Measurements from ENCODE around the gene MED13. TPM values are rescaled to one million over a fixed set of nuclear protein-coding genes. Genes with fewer than 3 reads are reported as not detected.
"Not testable (repeated sequence)": the region's sequence is repeated elsewhere in the genome, so short reads cannot be mapped to it uniquely, and the experiment has no call there.

Gene MED13
- total and polyA plus RNA-seq, 4 donors, result 6.6 to 64.0 (median 26.0) TPM

GRCh38 chr17:62072855-62073254 is 7.8 kb upstream of the MED13 start:
- DNase-seq (ENCODE audit: low spot score), result not testable (repeated sequence)
- 93% methylated on average over 21 of the region's 21 CpGs for WGBS

GRCh38 chr17:62070900-62071299 is 5.8 kb upstream of the MED13 start:
- no peak overlapping the region for H3K27ac ChIP-seq (ENCODE audit: low read depth in 1 of 2, low read length in 2 of 2)
- no peaks in the 10 kb centered on the region for H3K9me3 ChIP-seq (ENCODE audit: control insufficient read depth in 4 of 4, low read length in 3 of 4)
- no peak for TF ChIP-seq JUND (IDR thresholded peaks at IDR 0.05)
- no peak for TF ChIP-seq HNF4A (conservative IDR thresholded peaks at IDR 0.05)
- no peak for TF ChIP-seq YY1 (IDR thresholded peaks at IDR 0.05)
- no peak for TF ChIP-seq RAD21 (IDR thresholded peaks at IDR 0.05)
- no peak for TF ChIP-seq FOXA1 (IDR thresholded peaks at IDR 0.05)
- no peak for TF ChIP-seq HNF4G (IDR thresholded peaks at IDR 0.05)
- TF ChIP-seq NR2F2 (IDR thresholded peaks at IDR 0.05), result no peak
- TF ChIP-seq SP1 (IDR thresholded peaks at IDR 0.05), result no peak
- no peak for TF ChIP-seq CTCF (IDR thresholded peaks at IDR 0.05; ENCODE audit: low read depth, low read length, missing input control)
- TF ChIP-seq GABPA (IDR thresholded peaks at IDR 0.05 in 1 of 2, conservative IDR thresholded peaks at IDR 0.05 in 1 of 2), result no peak
- H3K4me3 ChIP-seq (ENCODE audit: low read depth in 1 of 3, low read length in 3 of 3), result no peak overlapping the region
- H3K4me1 ChIP-seq (ENCODE audit: control insufficient read depth in 4 of 4, insufficient read depth in 4 of 4, low read length in 3 of 4), result peaks cover 3 to 27% (median 23%) of the 10 kb centered on the region in 4 donors
- no peaks in the 10 kb centered on the region for H3K36me3 ChIP-seq (ENCODE audit: control insufficient read depth in 4 of 4, insufficient read depth in 3 of 4, low read depth in 1 of 4, low read length in 3 of 4)
- WGBS, result 75% methylated on average over 2 of the region's 2 CpGs
- DNase-seq (ENCODE audit: low spot score), result no peak
- H3K27me3 ChIP-seq (ENCODE audit: control insufficient read depth in 4 of 4, insufficient read depth in 4 of 4, low read length in 3 of 4), result no peaks in the 10 kb centered on the region
- no peak overlapping the region for H3K9ac ChIP-seq (ENCODE audit: low read depth in 1 of 2, low read length in 2 of 2)

More at GRCh38 chr17:62072855-62073254, 7.8 kb upstream of the MED13 start:
- H3K9ac ChIP-seq (ENCODE audit: low read depth in 1 of 2, low read length in 2 of 2); H3K36me3 ChIP-seq (ENCODE audit: control insufficient read depth in 4 of 4, insufficient read depth in 3 of 4, low read depth in 1 of 4, low read length in 3 of 4); H3K9me3 ChIP-seq (ENCODE audit: control insufficient read depth in 4 of 4, low read length in 3 of 4); H3K27ac ChIP-seq (ENCODE audit: low read depth in 1 of 2, low read length in 2 of 2); H3K27me3 ChIP-seq (ENCODE audit: control insufficient read depth in 4 of 4, insufficient read depth in 4 of 4, low read length in 3 of 4); H3K4me3 ChIP-seq (ENCODE audit: low read depth in 1 of 3, low read length in 3 of 3): not testable (repeated sequence)
- peaks cover 0 to 21% (median 16%) of the 10 kb centered on the region in 4 donors for H3K4me1 ChIP-seq (ENCODE audit: control insufficient read depth in 4 of 4, insufficient read depth in 4 of 4, low read length in 3 of 4)

DNA sequence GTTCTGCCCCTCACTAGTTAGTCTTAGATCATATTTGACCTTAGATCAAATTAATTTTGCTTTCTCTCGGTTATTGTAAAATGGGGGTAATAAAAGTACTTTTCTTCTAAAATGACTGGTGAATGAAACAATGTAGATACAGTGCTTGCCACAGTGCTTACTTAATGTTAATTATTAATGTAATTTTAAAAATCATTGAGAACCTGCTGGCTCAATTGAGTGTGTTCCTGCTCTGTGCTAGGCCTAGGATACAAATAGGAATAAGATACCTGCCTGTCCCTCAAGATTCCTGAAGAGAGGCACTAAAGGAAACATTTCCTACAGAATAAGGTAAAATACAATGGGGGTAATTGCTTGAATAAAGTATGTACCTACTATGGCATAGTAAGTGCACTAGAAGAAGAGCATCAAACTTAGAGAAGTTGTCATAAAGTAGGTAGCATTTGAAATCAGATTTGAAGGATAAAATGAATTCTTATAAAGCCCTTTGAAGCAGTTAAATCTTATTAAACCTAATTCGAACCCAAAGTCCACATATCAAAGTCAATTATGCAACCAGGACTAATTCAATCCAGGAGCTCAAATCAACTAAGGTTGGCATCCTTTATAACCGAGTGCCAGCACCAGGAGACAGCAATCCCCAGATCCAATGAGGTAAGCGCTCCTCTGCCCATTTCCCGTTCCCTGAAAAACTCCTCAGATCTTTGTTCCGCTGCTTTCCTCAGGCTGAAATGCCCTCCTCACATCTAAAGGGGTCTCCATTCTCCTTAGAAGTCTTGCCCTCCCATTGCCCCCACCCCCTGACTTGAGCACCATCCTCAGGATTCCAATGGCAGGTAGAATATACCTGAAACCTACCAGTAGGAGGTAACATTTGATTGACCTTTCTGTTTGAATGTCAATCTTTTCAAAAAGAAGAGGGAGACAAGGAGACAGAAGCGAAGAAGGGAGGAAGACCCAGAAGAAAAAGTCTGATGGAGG is 2.4 kb upstream of the MED13 start:
- H3K9me3 ChIP-seq (ENCODE audit: control insufficient read depth in 4 of 4, low read length in 3 of 4), result no peaks in the 10 kb centered on the region
- no peaks in the 10 kb centered on the region for H3K36me3 ChIP-seq (ENCODE audit: control insufficient read depth in 4 of 4, insufficient read depth in 3 of 4, low read depth in 1 of 4, low read length in 3 of 4)
- no peaks in the 10 kb centered on the region for H3K27me3 ChIP-seq (ENCODE audit: control insufficient read depth in 4 of 4, insufficient read depth in 4 of 4, low read length in 3 of 4)
- WGBS, result 47% methylated on average over 7 of the region's 7 CpGs
- peaks cover 6 to 47% (median 35%) of the 10 kb centered on the region in 4 donors for H3K4me1 ChIP-seq (ENCODE audit: control insufficient read depth in 4 of 4, insufficient read depth in 4 of 4, low read length in 3 of 4)
- H3K27ac ChIP-seq (ENCODE audit: low read depth in 1 of 2, low read length in 2 of 2), result peak overlapping the region; percentile 34 to 44
- no peak for DNase-seq (ENCODE audit: low spot score)
- no peak overlapping the region for H3K9ac ChIP-seq (ENCODE audit: low read depth in 1 of 2, low read length in 2 of 2)
- TF ChIP-seq HNF4A (conservative IDR thresholded peaks at IDR 0.05), result peak; percentile 53 to 58
- TF ChIP-seq CTCF (IDR thresholded peaks at IDR 0.05; ENCODE audit: low read depth, low read length, missing input control), result no peak
- TF ChIP-seq SP1 (IDR thresholded peaks at IDR 0.05), result peak; percentile 33
- peak; percentile 10 for TF ChIP-seq HNF4G (IDR thresholded peaks at IDR 0.05)
- peak in 1 of 2 donors; percentile 21 for TF ChIP-seq RAD21 (IDR thresholded peaks at IDR 0.05)
- no peak for TF ChIP-seq RXRA (IDR thresholded peaks at IDR 0.05)
- TF ChIP-seq GABPA (IDR thresholded peaks at IDR 0.05 in 1 of 2, conservative IDR thresholded peaks at IDR 0.05 in 1 of 2), result no peak
- TF ChIP-seq, protein P1, sequence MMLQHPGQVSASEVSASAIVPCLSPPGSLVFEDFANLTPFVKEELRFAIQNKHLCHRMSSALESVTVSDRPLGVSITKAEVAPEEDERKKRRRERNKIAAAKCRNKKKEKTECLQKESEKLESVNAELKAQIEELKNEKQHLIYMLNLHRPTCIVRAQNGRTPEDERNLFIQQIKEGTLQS (IDR thresholded peaks at IDR 0.05), result no peak
- no peak for TF ChIP-seq EGR1 (IDR thresholded peaks at IDR 0.05; ENCODE audit: low read depth in 2 of 2)
- no peak for TF ChIP-seq FOXA1 (IDR thresholded peaks at IDR 0.05)
- TF ChIP-seq, protein P2, sequence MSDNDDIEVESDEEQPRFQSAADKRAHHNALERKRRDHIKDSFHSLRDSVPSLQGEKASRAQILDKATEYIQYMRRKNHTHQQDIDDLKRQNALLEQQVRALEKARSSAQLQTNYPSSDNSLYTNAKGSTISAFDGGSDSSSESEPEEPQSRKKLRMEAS (IDR thresholded peaks at IDR 0.05), result no peak
- TF ChIP-seq REST (IDR thresholded peaks at IDR 0.05), result no peak
- TF ChIP-seq TAF1 (conservative IDR thresholded peaks at IDR 0.05), result no peak
- TF ChIP-seq JUND (IDR thresholded peaks at IDR 0.05), result peak in 1 of 2 donors; percentile 28
- TF ChIP-seq NR2F2 (IDR thresholded peaks at IDR 0.05), result no peak
- TF ChIP-seq FOXA2 (IDR thresholded peaks at IDR 0.05), result no peak
- peak overlapping the region in 1 of 3 donors; percentile 4 for H3K4me3 ChIP-seq (ENCODE audit: low read depth in 1 of 3, low read length in 3 of 3)

All from liver (tissue), 9 donors.